ENCODE results near the gene MDM4.

Gene MDM4

DNA sequence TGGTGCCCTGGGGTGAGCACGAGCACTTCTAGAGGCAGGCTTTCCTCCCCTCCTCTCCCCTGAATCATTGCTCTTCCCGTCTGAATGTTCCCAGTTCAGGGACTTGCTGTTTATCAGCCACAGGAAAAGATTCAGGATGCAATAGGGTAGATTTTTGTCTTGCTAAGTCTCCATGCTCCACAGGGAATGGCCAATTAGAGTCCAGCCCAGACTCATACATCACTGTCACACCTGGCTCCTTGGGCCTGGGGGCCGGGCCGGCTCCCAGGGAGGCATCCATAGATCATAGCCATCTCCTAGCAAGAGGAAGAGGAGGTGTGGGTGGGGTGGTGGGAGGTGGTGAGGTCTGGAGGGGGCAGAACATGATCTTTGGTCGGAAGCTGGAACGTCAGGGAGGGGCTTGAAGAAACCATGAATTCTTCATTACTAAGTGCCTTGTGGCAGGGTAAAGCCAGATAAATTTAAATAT lies 85.9 kb downstream of the MDM4 start:
- Histone ChIP-seq H3K79me1 (ENCODE audit: low read depth, low read length) (no peaks in the 10 kb centered on the region), H3K14ac (ENCODE audit: low read length) (no peak overlapping the region), H3K9ac (ENCODE audit: low read depth, low read length, poor library complexity) (no peak overlapping the region), H3K18ac (ENCODE audit: low read length) (no peak overlapping the region), H2BK120ac (ENCODE audit: low read depth, low read length) (no peak overlapping the region), H3K23ac (ENCODE audit: low read depth, low read length, poor library complexity) (no peak overlapping the region), H4K8ac (ENCODE audit: low read depth, low read length) (no peak overlapping the region), H4K91ac (ENCODE audit: low read depth, low read length, poor library complexity) (no peak overlapping the region), H2AFZ (ENCODE audit: low read length) (no peak overlapping the region), H3K4me3 (ENCODE audit: low read length in 2 of 2) (no peak overlapping the region), H2BK5ac (ENCODE audit: low read length) (no peak overlapping the region), H3K9me3 (replicated peaks in 1 of 2; ENCODE audit: control insufficient read depth in 2 of 2, insufficient read depth in 1 of 2, low read depth in 1 of 2, low read length in 2 of 2) (no peaks in the 10 kb centered on the region), H3K27ac (replicated peaks; ENCODE audit: low read length) (no peak overlapping the region), H2BK15ac (ENCODE audit: low read length) (no peak overlapping the region), H3K4me1 (ENCODE audit: control insufficient read depth in 2 of 2, insufficient read depth in 1 of 2, low read depth in 1 of 2, low read length in 2 of 2) (no peaks in the 10 kb centered on the region), H2BK12ac (ENCODE audit: low read length) (no peak overlapping the region), H3K36me3 (replicated peaks in 1 of 2; ENCODE audit: control insufficient read depth in 2 of 2, insufficient read depth in 2 of 2, low read length in 2 of 2) (no peaks in the 10 kb centered on the region), H2AK5ac (ENCODE audit: low read depth, low read length) (no peak overlapping the region), H3K27me3 (ENCODE audit: control insufficient read depth in 3 of 3, insufficient read depth in 3 of 3, low read depth in 1 of 3, low read length in 3 of 3) (peaks cover 0 to 34% (median 0%) of the 10 kb centered on the region in 3 experiments), H3K4me2 (ENCODE audit: insufficient read depth, low read length, poor library complexity, severe bottlenecking) (no peak overlapping the region), H3K4ac (ENCODE audit: low read length) (no peak overlapping the region)
- WGBS, 2 donors (ENCODE audit: extremely low coverage in 2 of 2, insufficient read length in 2 of 2, insufficient replicate concordance in 1 of 2) = no CpG with 5 or more reads among the region's 6 CpGs
- no peak for DNase-seq (ENCODE audit: low spot score)

GRCh38 chr1:204602871-204603542 lies 86.8 kb downstream of the MDM4 start:
- Histone ChIP-seq H2BK120ac (ENCODE audit: low read depth, low read length) (no peak overlapping the region), H3K4me2 (ENCODE audit: insufficient read depth, low read length, poor library complexity, severe bottlenecking) (no peak overlapping the region), H3K23ac (ENCODE audit: low read depth, low read length, poor library complexity) (no peak overlapping the region), H3K14ac (ENCODE audit: low read length) (no peak overlapping the region), H3K79me1 (ENCODE audit: low read depth, low read length) (no peaks in the 10 kb centered on the region), H3K36me3 (replicated peaks in 1 of 2; ENCODE audit: control insufficient read depth in 2 of 2, insufficient read depth in 2 of 2, low read length in 2 of 2) (no peaks in the 10 kb centered on the region), H3K4ac (ENCODE audit: low read length) (no peak overlapping the region), H2BK12ac (ENCODE audit: low read length) (no peak overlapping the region), H2BK15ac (ENCODE audit: low read length) (no peak overlapping the region), H4K91ac (ENCODE audit: low read depth, low read length, poor library complexity) (no peak overlapping the region), H3K9me3 (replicated peaks in 1 of 2; ENCODE audit: control insufficient read depth in 2 of 2, insufficient read depth in 1 of 2, low read depth in 1 of 2, low read length in 2 of 2) (no peaks in the 10 kb centered on the region), H2BK5ac (ENCODE audit: low read length) (no peak overlapping the region), H3K18ac (ENCODE audit: low read length) (no peak overlapping the region), H4K8ac (ENCODE audit: low read depth, low read length) (no peak overlapping the region), H3K27me3 (ENCODE audit: control insufficient read depth in 3 of 3, insufficient read depth in 3 of 3, low read depth in 1 of 3, low read length in 3 of 3) (peaks cover 0 to 34% (median 0%) of the 10 kb centered on the region in 3 experiments), H3K9ac (ENCODE audit: low read depth, low read length, poor library complexity) (no peak overlapping the region), H3K4me1 (ENCODE audit: control insufficient read depth in 2 of 2, insufficient read depth in 1 of 2, low read depth in 1 of 2, low read length in 2 of 2) (peaks cover 0 to 6% of the 10 kb centered on the region in 2 donors), H3K27ac (replicated peaks; ENCODE audit: low read length) (no peak overlapping the region), H3K4me3 (ENCODE audit: low read length in 2 of 2) (no peak overlapping the region), H2AFZ (ENCODE audit: low read length) (no peak overlapping the region), H2AK5ac (ENCODE audit: low read depth, low read length) (no peak overlapping the region)
- DNase-seq (ENCODE audit: low spot score) = no peak
- whole genome bisulfite sequencing, 2 donors (ENCODE audit: extremely low coverage in 2 of 2, insufficient read length in 2 of 2, insufficient replicate concordance in 1 of 2) = no CpG with 5 or more reads among the region's 6 CpGs

GRCh38 chr1:204605791-204606190 lies 89.6 kb downstream of the MDM4 start:
- Histone ChIP-seq H3K14ac (ENCODE audit: low read length) (no peak overlapping the region), H3K79me1 (ENCODE audit: low read depth, low read length) (no peaks in the 10 kb centered on the region), H3K4me1 (ENCODE audit: control insufficient read depth in 2 of 2, insufficient read depth in 1 of 2, low read depth in 1 of 2, low read length in 2 of 2) (peaks cover 4 to 6% of the 10 kb centered on the region in 2 donors), H3K36me3 (replicated peaks in 1 of 2; ENCODE audit: control insufficient read depth in 2 of 2, insufficient read depth in 2 of 2, low read length in 2 of 2) (no peaks in the 10 kb centered on the region), H3K27ac (replicated peaks; ENCODE audit: low read length) (no peak overlapping the region), H2BK120ac (ENCODE audit: low read depth, low read length) (no peak overlapping the region), H3K4ac (ENCODE audit: low read length) (no peak overlapping the region), H2BK5ac (ENCODE audit: low read length) (no peak overlapping the region), H4K8ac (ENCODE audit: low read depth, low read length) (no peak overlapping the region), H3K18ac (ENCODE audit: low read length) (peak overlapping the region; percentile 16), H3K4me2 (ENCODE audit: insufficient read depth, low read length, poor library complexity, severe bottlenecking) (no peak overlapping the region), H4K91ac (ENCODE audit: low read depth, low read length, poor library complexity) (no peak overlapping the region), H2AFZ (ENCODE audit: low read length) (no peak overlapping the region), H3K27me3 (ENCODE audit: control insufficient read depth in 3 of 3, insufficient read depth in 3 of 3, low read depth in 1 of 3, low read length in 3 of 3) (peaks cover 0 to 33% (median 0%) of the 10 kb centered on the region in 3 experiments), H3K9ac (ENCODE audit: low read depth, low read length, poor library complexity) (no peak overlapping the region), H3K23ac (ENCODE audit: low read depth, low read length, poor library complexity) (no peak overlapping the region), H2BK12ac (ENCODE audit: low read length) (no peak overlapping the region), H3K9me3 (replicated peaks in 1 of 2; ENCODE audit: control insufficient read depth in 2 of 2, insufficient read depth in 1 of 2, low read depth in 1 of 2, low read length in 2 of 2) (no peaks in the 10 kb centered on the region), H3K4me3 (ENCODE audit: low read length in 2 of 2) (no peak overlapping the region), H2BK15ac (ENCODE audit: low read length) (no peak overlapping the region), H2AK5ac (ENCODE audit: low read depth, low read length) (no peak overlapping the region)
- no CpG with 5 or more reads among the region's 7 CpGs for WGBS, 2 donors (ENCODE audit: extremely low coverage in 2 of 2, insufficient read length in 2 of 2, insufficient replicate concordance in 1 of 2)
- no peak for DNase-seq (ENCODE audit: low spot score)

Small RNAs within 50 kb of the gene (small RNA-seq; reads per million reads assigned to genes)
- 1,227 reads per million, percentile 99 among the genes with 10 or more reads in this experiment for gene RNA5SP74 (ENCODE audit: insufficient read depth)
